Mesothelial cell of epicardium (in vitro differentiated cells): ENCODE results near the gene MUC5AC. TPM values are rescaled to one million over a fixed set of nuclear protein-coding genes. Genes with fewer than 3 reads are reported as not detected.

Source experiments
- DNase-seq, 2 experiments: peaks; one replicate each; pipeline ENCODE4 v3.0.0; 2021; ENCODE audit warnings: low spot score in 2 of 2; ENCODE audit not compliant: unreplicated experiment in 2 of 2
- H3K27ac Mint-ChIP-seq: 2 replicates; pipeline ENCODE4 v1.8.0; 2021; ENCODE audit warnings: mixed read lengths
- H3K27me3 Mint-ChIP-seq: 2 replicates; pipeline ENCODE4 v1.8.0; 2021; ENCODE audit warnings: low read depth, mixed read lengths
- H3K36me3 Mint-ChIP-seq: 2 replicates; pipeline ENCODE4 v1.8.0; 2021; ENCODE audit warnings: mixed read lengths
- H3K4me1 Mint-ChIP-seq: 2 replicates; pipeline ENCODE4 v1.8.0; 2021; ENCODE audit warnings: mixed read lengths
- H3K4me3 Mint-ChIP-seq: 2 replicates; pipeline ENCODE4 v1.8.0; 2021; ENCODE audit warnings: mild to moderate bottlenecking, moderate library complexity, mixed read lengths
- H3K9me3 Mint-ChIP-seq: 2 replicates; pipeline ENCODE4 v1.8.0; 2021; ENCODE audit warnings: mixed read lengths
- total RNA-seq: library from RNA; stranded (reverse); gene quantifications from 3 replicates; pipeline ENCODE4 v1.2.1, GENCODE V29; 2021
- TF ChIP-seq, protein P1 (sequence below): fragments of 200-600 bp; sonication (generic); IDR thresholded peaks from one replicate; pipeline ENCODE4 v1.5.0; 2021; ENCODE audit warnings: antibody characterized with exemption; ENCODE audit not compliant: unreplicated experiment

Gene MUC5AC
- total RNA-seq, 1 donor from 2014 or later, result not detected

DNA sequence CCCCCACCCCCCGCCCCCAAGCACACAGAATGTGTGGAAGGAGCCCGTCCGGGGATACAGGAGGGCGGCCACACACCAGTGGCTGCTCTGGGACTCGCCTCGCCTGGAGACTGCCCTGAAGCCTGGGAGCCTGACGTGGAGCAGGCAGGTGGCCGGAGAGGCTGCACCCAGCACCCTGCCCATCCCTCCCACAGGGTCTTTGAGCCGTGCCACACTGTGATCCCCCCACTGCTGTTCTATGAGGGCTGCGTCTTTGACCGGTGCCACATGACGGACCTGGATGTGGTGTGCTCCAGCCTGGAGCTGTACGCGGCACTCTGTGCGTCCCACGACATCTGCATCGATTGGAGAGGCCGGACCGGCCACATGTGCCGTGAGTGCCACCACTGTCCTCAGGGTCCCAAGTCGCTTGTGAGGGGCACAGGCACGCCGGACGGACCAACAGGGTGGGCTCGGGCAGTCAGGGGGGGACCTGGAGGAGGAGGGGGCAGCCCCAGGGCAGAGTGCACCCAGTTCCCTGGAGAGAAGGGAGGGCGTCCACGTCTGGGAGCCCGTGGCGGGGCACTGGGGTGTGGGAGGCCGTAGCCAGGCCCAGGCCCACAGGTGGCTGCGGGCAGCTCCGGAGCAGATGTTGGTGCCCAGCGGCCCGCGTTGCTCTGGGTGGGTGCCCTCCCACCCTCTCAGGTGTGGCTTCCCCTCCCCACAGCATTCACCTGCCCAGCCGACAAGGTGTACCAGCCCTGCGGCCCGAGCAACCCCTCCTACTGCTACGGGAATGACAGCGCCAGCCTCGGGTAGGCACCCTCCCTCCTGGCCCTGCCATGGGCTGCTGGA, 38.1 kb downstream of the MUC5AC start:
- peak in 1 of 2 experiments; percentile 31 for DNase-seq
- Mint-ChIP-seq H3K4me1 (no peaks in the 10 kb centered on the region), H3K27ac (no peak overlapping the region), H3K9me3 (peaks cover 3% of the 10 kb centered on the region), H3K27me3 (peaks cover 2% of the 10 kb centered on the region), H3K4me3 (no peak overlapping the region), H3K36me3 (no peaks in the 10 kb centered on the region)
- TF ChIP-seq, protein P1, sequence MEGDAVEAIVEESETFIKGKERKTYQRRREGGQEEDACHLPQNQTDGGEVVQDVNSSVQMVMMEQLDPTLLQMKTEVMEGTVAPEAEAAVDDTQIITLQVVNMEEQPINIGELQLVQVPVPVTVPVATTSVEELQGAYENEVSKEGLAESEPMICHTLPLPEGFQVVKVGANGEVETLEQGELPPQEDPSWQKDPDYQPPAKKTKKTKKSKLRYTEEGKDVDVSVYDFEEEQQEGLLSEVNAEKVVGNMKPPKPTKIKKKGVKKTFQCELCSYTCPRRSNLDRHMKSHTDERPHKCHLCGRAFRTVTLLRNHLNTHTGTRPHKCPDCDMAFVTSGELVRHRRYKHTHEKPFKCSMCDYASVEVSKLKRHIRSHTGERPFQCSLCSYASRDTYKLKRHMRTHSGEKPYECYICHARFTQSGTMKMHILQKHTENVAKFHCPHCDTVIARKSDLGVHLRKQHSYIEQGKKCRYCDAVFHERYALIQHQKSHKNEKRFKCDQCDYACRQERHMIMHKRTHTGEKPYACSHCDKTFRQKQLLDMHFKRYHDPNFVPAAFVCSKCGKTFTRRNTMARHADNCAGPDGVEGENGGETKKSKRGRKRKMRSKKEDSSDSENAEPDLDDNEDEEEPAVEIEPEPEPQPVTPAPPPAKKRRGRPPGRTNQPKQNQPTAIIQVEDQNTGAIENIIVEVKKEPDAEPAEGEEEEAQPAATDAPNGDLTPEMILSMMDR, result no peak

DNA sequence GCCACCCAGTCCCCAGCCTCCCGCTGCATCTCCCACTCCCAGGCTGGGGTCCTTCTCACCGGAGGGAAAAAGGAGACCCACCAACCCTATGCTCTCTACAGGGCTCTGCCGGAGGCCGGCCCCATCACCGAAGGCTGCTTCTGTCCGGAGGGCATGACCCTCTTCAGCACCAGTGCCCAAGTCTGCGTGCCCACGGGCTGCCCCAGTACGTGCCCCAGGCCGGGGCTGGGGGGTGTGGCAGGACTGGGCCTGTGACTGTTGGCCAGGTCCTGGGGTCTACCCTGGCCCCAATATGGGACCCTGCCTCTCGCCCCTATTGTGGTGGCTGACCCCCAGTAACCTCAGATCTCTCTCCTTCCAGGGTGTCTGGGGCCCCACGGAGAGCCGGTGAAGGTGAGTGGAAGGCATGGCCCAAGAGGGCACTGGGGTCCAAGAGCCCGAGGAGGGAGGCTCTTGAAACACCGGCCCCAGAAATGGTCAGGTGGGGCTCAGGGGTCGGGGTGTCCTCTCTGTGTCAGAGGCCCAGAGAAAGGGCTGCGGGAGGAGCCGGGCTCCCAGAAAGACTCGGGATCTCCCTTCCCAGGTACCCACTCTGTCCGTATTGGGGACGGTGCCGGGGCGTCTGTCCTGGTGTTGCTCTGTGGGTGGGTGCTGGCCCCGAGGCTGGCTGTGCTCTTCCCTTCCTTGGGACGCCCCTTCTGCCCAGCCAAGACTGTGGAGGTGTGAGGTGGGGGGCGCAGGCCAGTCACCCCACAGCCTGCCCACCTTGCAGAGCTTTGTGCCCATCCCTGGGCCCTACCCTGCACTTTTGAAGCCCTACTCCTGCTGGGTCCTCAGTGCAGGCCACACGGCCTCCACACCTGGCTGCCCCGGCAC, 39.0 kb downstream of the MUC5AC start:
- Mint-ChIP-seq H3K4me1 (no peaks in the 10 kb centered on the region), H3K36me3 (no peaks in the 10 kb centered on the region), H3K9me3 (peaks cover 3% of the 10 kb centered on the region), H3K27me3 (peaks cover 2% of the 10 kb centered on the region), H3K27ac (no peak overlapping the region), H3K4me3 (no peak overlapping the region)
- peak in 1 of 2 experiments; percentile 38 for DNase-seq
- TF ChIP-seq, protein P1, result no peak

DNA sequence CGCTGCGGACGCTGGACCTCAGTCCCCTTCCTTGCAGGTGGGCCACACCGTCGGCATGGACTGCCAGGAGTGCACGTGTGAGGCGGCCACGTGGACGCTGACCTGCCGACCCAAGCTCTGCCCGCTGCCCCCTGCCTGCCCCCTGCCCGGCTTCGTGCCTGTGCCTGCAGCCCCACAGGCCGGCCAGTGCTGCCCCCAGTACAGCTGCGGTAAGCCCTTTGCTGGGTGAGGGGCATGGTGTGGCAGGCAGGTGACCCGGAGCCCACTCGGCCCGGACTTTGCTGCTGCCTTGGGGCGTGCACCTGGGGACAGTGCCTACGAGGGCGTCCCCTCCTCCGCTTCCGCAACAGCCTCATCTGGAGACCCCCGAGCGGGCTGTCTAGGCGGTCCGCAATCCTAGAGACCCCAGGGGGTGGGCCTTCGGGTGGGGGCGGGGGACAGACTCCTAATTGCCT, 39.7 kb downstream of the MUC5AC start:
- TF ChIP-seq, protein P1, result no peak
- Mint-ChIP-seq H3K9me3 (no peaks in the 10 kb centered on the region), H3K4me1 (no peaks in the 10 kb centered on the region), H3K4me3 (no peak overlapping the region), H3K27ac (no peak overlapping the region), H3K27me3 (peaks cover 2% of the 10 kb centered on the region), H3K36me3 (no peaks in the 10 kb centered on the region)
- DNase-seq, result peak in 1 of 2 experiments; percentile 28

DNA sequence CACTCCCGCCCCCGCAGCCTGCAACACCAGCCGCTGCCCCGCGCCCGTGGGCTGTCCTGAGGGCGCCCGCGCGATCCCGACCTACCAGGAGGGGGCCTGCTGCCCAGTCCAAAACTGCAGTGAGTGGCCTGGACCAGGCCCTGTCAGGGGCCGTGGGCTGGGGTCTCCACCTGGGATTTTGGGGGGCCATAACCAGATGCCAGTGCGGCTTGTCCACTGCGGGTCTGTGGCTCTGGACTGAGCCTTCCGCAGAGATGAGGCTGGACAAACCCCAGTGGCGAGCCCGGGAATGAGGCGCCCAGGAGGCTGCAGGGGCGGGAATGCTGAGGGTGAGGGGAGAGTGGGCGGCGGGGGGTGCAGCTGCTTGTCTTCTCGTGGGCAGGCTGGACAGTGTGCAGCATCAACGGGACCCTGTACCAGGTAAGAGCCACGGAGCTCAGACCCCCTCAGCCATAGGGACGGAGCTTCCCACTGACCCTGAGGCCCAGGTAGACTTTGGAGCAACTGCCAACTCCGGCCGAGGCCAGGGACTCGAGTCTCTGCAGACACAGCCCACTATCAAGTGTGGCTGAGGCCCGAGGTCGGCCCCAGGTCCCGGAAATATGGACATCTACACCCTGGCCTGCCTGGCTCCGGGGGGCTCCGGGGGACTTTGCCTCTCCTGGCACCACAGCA, 40.3 kb downstream of the MUC5AC start:
- H3K27ac Mint-ChIP-seq, result no peak overlapping the region
- no peak overlapping the region for H3K4me3 Mint-ChIP-seq
- TF ChIP-seq, protein P1, result no peak
- peaks cover 2% of the 10 kb centered on the region for H3K27me3 Mint-ChIP-seq
- no peaks in the 10 kb centered on the region for H3K36me3 Mint-ChIP-seq
- no peaks in the 10 kb centered on the region for H3K9me3 Mint-ChIP-seq
- H3K4me1 Mint-ChIP-seq, result no peaks in the 10 kb centered on the region
- DNase-seq, result peak; percentile 11 to 34

DNA sequence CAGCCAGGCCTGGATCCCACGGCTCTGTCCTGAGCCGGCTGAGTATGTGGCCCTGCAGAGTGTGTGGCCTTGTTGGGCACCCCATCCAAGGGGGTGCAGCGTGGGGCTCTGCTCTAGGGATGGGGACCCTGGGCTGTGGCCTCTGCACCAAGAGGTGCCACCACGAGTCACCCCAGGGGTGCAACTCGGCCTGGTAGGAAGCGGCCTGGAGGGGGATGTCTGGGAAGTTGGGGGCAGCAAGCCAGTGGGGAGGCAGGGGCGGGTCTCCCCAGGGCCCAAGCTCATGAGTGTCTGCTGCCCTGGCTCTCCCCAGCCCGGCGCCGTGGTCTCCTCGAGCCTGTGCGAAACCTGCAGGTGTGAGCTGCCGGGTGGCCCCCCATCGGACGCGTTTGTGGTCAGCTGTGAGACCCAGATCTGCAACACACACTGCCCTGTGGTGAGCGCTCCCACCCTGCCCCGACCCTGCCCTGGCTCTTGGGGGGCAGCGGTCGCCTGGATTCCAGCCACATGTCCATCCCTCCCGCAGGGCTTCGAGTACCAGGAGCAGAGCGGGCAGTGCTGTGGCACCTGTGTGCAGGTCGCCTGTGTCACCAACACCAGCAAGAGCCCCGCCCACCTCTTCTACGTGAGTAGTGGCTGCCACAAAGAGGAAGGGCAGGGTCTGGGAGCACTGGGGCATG, 40.9 kb downstream of the MUC5AC start:
- Mint-ChIP-seq H3K4me3 (no peak overlapping the region), H3K9me3 (no peaks in the 10 kb centered on the region), H3K27ac (no peak overlapping the region), H3K27me3 (peaks cover 2% of the 10 kb centered on the region), H3K4me1 (no peaks in the 10 kb centered on the region), H3K36me3 (no peaks in the 10 kb centered on the region)
- TF ChIP-seq, protein P1, result no peak
- DNase-seq, result peak; percentile 16 to 25
